IMR-90 (cell line): ENCODE data around the gene TBCD. TPM values are rescaled to one million over a fixed set of nuclear protein-coding genes. Genes with fewer than 3 reads are reported as not detected.
A peak's percentile ranks its signal among the peaks of the same experiment; 100 is the strongest.

Experiments used
- ATAC-seq: fragments of 200-7000 bp; cut with Tn5 transposase; 2 replicates; pipeline ENCODE4 v1.9.1; 2020; ENCODE audit warnings: low read depth, mild to moderate bottlenecking, moderate library complexity
- BruUV-seq: library from RNA; stranded (reverse); fragments of 400-500 nt; replicated peaks from 2 replicates; lab custom pipeline; 2021; lab: Mats Ljungman, UMichigan
- CTCF ChIA-PET: fragments of 300-600 bp; formaldehyde crosslinking; extraction: SDS; loops from one replicate; lab custom pipeline; 2021; ENCODE audit warnings: antibody characterized with exemption; lab: Yijun Ruan, JAX
- POLR2A ChIA-PET: fragments of 300-600 bp; sonication (Branson Sonifier 250); formaldehyde crosslinking; loops from one replicate; lab custom pipeline; 2022; ENCODE audit warnings: antibody characterized with exemption; ENCODE audit not compliant: unreplicated experiment; lab: Charles Lee
- DNase-seq: peaks from one replicate; pipeline ENCODE4 v3.0.0; 2013
- H2AFZ ChIP-seq: replicated peaks from 2 replicates; pipeline ENCODE3; 2013; ENCODE audit warnings: low read length, mild to moderate bottlenecking; ENCODE audit not compliant: poor library complexity
- H2AK5ac ChIP-seq: 2 replicates; pipeline ENCODE4 v1.6.1; 2013; ENCODE audit warnings: low read depth, low read length, inconsistent platforms
- H2AK9ac ChIP-seq: replicated peaks from 2 replicates; pipeline ENCODE3; 2013; ENCODE audit warnings: mild to moderate bottlenecking, low read depth, low read length, moderate library complexity; ENCODE audit not compliant: poor library complexity
- H2BK120ac ChIP-seq: 2 replicates; pipeline ENCODE4 v1.6.1; 2013; ENCODE audit warnings: low read depth, low read length, inconsistent platforms
- H2BK15ac ChIP-seq: 3 replicates; pipeline ENCODE4 v1.6.1; 2013; ENCODE audit warnings: low read depth, low read length, inconsistent platforms
- H2BK20ac ChIP-seq: 2 replicates; pipeline ENCODE4 v1.6.1; 2013; ENCODE audit warnings: low read depth, mild to moderate bottlenecking, inconsistent platforms, low read length, moderate library complexity
- H2BK5ac ChIP-seq: 2 replicates; pipeline ENCODE4 v1.6.1; 2013; ENCODE audit warnings: mild to moderate bottlenecking, low read depth, low read length, inconsistent platforms; ENCODE audit not compliant: poor library complexity, severe bottlenecking
- H3K14ac ChIP-seq: replicated peaks from 2 replicates; pipeline ENCODE4 v1.6.1; 2013; ENCODE audit warnings: low read depth, low read length, inconsistent platforms
- H3K18ac ChIP-seq: 2 replicates; pipeline ENCODE4 v1.6.1; 2013; ENCODE audit warnings: low read depth, low read length, control low read depth
- H3K23ac ChIP-seq: 2 replicates; pipeline ENCODE4 v1.6.1; 2013; ENCODE audit warnings: low read depth, low read length, inconsistent platforms
- H3K27ac ChIP-seq: 2 replicates; pipeline ENCODE4 v1.5.1; 2013; ENCODE audit warnings: mild to moderate bottlenecking, control low read depth, low read length; ENCODE audit not compliant: insufficient read depth
- H3K27me3 ChIP-seq: 2 replicates; pipeline ENCODE4 v1.6.1; 2013; ENCODE audit warnings: low read length; ENCODE audit not compliant: control insufficient read depth, insufficient read depth
- H3K36me3 ChIP-seq: 2 replicates; pipeline ENCODE4 v1.6.1; 2013; ENCODE audit warnings: low read length, mixed read lengths; ENCODE audit not compliant: control insufficient read depth, insufficient read depth
- H3K4ac ChIP-seq: 2 replicates; pipeline ENCODE4 v1.6.1; 2013; ENCODE audit warnings: low read depth, low read length, inconsistent platforms
- H3K4me1 ChIP-seq: 2 replicates; pipeline ENCODE4 v1.6.1; 2013; ENCODE audit warnings: low read length, mixed read lengths; ENCODE audit not compliant: control insufficient read depth, insufficient read depth
- H3K4me2 ChIP-seq: 2 replicates; pipeline ENCODE4 v1.6.1; 2013; ENCODE audit warnings: low read depth, mild to moderate bottlenecking, control low read depth, low read length, moderate library complexity
- H3K4me3 ChIP-seq: 2 replicates; pipeline ENCODE4 v1.5.1; 2013; ENCODE audit warnings: low read depth, mild to moderate bottlenecking, control low read depth, low read length, moderate library complexity; ENCODE audit not compliant: insufficient read depth
- H3K56ac ChIP-seq: 2 replicates; pipeline ENCODE4 v1.6.1; 2013; ENCODE audit warnings: low read length, inconsistent platforms; ENCODE audit not compliant: insufficient read depth; ENCODE audit errors: extremely low read depth
- H3K79me1 ChIP-seq, 2 experiments: 2 replicates each; pipeline ENCODE4 v1.6.1; 2013; ENCODE audit warnings: low read length in 2 of 2, inconsistent platforms in 1 of 2, low read depth in 1 of 2
- H3K9ac ChIP-seq: 2 replicates; pipeline ENCODE4 v1.6.1; 2013; ENCODE audit warnings: low read depth, low read length, control low read depth
- H3K9me1 ChIP-seq: 2 replicates; pipeline ENCODE4 v1.6.1; 2013; ENCODE audit warnings: low read length, inconsistent platforms; ENCODE audit not compliant: insufficient read depth
- H3K9me3 ChIP-seq: 2 replicates; pipeline ENCODE4 v1.6.1; 2013; ENCODE audit warnings: low read length; ENCODE audit not compliant: control insufficient read depth, insufficient read depth
- H4K20me1 ChIP-seq: 2 replicates; pipeline ENCODE4 v1.6.1; 2013; ENCODE audit warnings: low read length, inconsistent platforms; ENCODE audit not compliant: insufficient read depth
- H4K5ac ChIP-seq: 2 replicates; pipeline ENCODE4 v1.6.1; 2013; ENCODE audit warnings: mild to moderate bottlenecking, low read depth, low read length, control low read depth
- H4K8ac ChIP-seq, 2 experiments: 2 replicates each; pipeline ENCODE4 v1.6.1; 2013; ENCODE audit warnings: low read depth in 2 of 2, low read length in 2 of 2, control low read depth in 1 of 2, inconsistent platforms in 1 of 2
- H4K91ac ChIP-seq: 2 replicates; pipeline ENCODE4 v1.6.1; 2013; ENCODE audit warnings: low read depth, low read length, inconsistent platforms; ENCODE audit not compliant: insufficient read depth
- ELK1 ChIP-seq: fragments of 150-350 bp; IDR thresholded peaks from 2 replicates; pipeline ENCODE4 v1.6.1; 2016; ENCODE audit warnings: low read depth, mild to moderate bottlenecking, low read length, moderate library complexity, borderline replicate concordance
- MAFK ChIP-seq: IDR thresholded peaks from 2 replicates; pipeline ENCODE4 v1.6.1; 2012; ENCODE audit warnings: low read depth, low read length, improper control_type of control experiment
- NFE2L2 ChIP-seq: fragments of 150-350 bp; IDR thresholded peaks from 2 replicates; pipeline ENCODE4 v1.6.1; 2016; ENCODE audit warnings: low read depth, mild to moderate bottlenecking, low read length
- WGBS, 2 experiments: methylation state at CpG; one replicate each; pipeline versions ENCODE4 v1.1.5 to v1.1.7; 2013; ENCODE audit warnings: missing lambda C conversion rate in 2 of 2; ENCODE audit not compliant: insufficient read length in 1 of 2; ENCODE audit errors: extremely low coverage in 2 of 2; 5-methylcytosine and 5-hydroxymethylcytosine counted together
- dilution Hi-C: fragments of 300-500 bp; cut with HindIII; formaldehyde crosslinking; loops from one replicate; pipeline ENCODE4 v1.14.3; 2018; ENCODE audit warnings: low sequenced_read_pairs; ENCODE audit not compliant: unreplicated experiment
- in situ Hi-C: fragments of 300-500 bp; cut with MboI; formaldehyde crosslinking; loops from 3 replicates; pipeline ENCODE4 v1.14.3; 2019; ENCODE audit warnings: low sequenced_read_pairs, inconsistent platforms, mixed read lengths
- intact Hi-C: fragments of 100-400 bp; cut with micrococcal nuclease; formaldehyde crosslinking; loops from 2 replicates; pipeline ENCODE4 v1.10.0; 2022
- polyA plus RNA-seq, 3 experiments: library from polyadenylated mRNA; depleted of rRNA; stranded (reverse); fragments of >200 nt; gene quantifications; 2 replicates each; pipeline ENCODE4 v1.2.3, GENCODE V29; 2012; ENCODE audit warnings: low replicate concordance in 1 of 3
- total RNA-seq: library from RNA; depleted of rRNA; stranded (reverse); fragments of >200 nt; gene quantifications from 2 replicates; pipeline ENCODE4 v1.2.3, GENCODE V29; 2012

The TBCD gene
- total and polyA plus RNA-seq, 2 of the 4 experiments (the other 2 are of a cell fraction): 21.9 to 54.5 TPM

DNA sequence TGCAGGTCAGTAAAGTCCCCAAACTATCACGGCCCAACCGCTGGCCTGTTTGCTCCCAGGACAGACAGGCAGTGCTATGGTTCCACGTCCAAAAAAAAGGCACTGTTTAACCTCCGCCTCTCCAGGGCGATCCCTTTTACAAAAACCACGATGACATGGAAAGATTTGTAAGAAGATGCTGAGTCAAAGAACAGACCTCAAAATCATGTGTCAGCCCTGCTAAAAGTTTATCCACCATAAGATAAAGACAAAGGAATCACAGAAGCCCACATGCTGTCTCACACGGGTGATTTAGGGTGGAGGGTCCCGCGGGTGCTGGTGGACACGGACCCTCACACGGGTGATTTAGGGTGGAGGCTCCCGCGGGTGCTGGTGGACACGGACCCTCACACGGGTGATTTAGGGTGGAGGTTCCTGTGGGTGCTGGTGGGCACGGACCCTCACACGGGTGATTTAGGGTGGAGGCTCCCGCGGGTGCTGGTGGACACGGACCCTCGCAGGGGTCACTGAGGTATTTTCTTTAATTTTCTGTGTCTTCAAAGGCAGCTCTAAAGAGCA lies 210.4 kb downstream of the TBCD start:
- H3K9me3 ChIP-seq: no peaks in the 10 kb centered on the region
- peak; percentile 60 for DNase-seq
- no peak overlapping the region for H4K8ac ChIP-seq
- no peak overlapping the region for H2BK20ac ChIP-seq
- WGBS, 2 experiments: 100% methylated on average over 1 of the region's 21 CpGs; no CpG with 5 or more reads in 1 of the 2 experiments
- no peak overlapping the region for H2AK9ac ChIP-seq
- no peak overlapping the region for H3K23ac ChIP-seq
- no peak overlapping the region for H3K18ac ChIP-seq
- H2AFZ ChIP-seq: no peak overlapping the region
- H3K36me3 ChIP-seq: peaks cover 4% of the 10 kb centered on the region
- H3K9me1 ChIP-seq: peaks cover 4% of the 10 kb centered on the region
- H2AK5ac ChIP-seq: no peak overlapping the region
- no peaks in the 10 kb centered on the region for H3K79me1 ChIP-seq
- no peak for ATAC-seq
- dilution Hi-C loops (no loop called here), intact Hi-C loops (loop anchor here (2.0 kb wide), 1 partner anchor 147 kb away; no protein-coding TSS in a partner anchor), in situ Hi-C loops (no loop called here)
- no peak overlapping the region for H3K14ac ChIP-seq
- no peak overlapping the region for H3K56ac ChIP-seq
- H3K9ac ChIP-seq: no peak overlapping the region
- H3K4me2 ChIP-seq: no peak overlapping the region
- H4K91ac ChIP-seq: no peak overlapping the region
- no peak overlapping the region for H2BK5ac ChIP-seq
- TF ChIP-seq ELK1 (no peak), MAFK (peak; percentile 33; the same call in 1 of the 2 replicates), NFE2L2 (0 out of 2 replicates have a peak, but pooled peaks have one; percentile 20)
- POLR2A ChIA-PET: no interaction called here
- no peak overlapping the region for H3K4ac ChIP-seq
- no peak overlapping the region for H3K4me3 ChIP-seq
- H3K27me3 ChIP-seq: no peaks in the 10 kb centered on the region
- H2BK120ac ChIP-seq: no peak overlapping the region
- peaks cover 3% of the 10 kb centered on the region for H3K4me1 ChIP-seq
- BruUV-seq: no TSS peak
- H2BK15ac ChIP-seq: no peak overlapping the region
- H4K5ac ChIP-seq: no peak overlapping the region
- no peak overlapping the region for H3K27ac ChIP-seq
- H4K20me1 ChIP-seq: no peaks in the 10 kb centered on the region
- CTCF ChIA-PET: interaction anchor here (0.5 to 1.3 kb wide), 3 partner anchors 27 to 121 kb away, joined by 4 to 7 read pairs (median 4); no protein-coding TSS in a partner anchor
